ENCODE measurements around the gene RHOH. TPM values are rescaled to one million over a fixed set of nuclear protein-coding genes. Genes with fewer than 3 reads are reported as not detected.
A peak's percentile ranks its signal among the peaks of the same experiment; 100 is the strongest.

Gene RHOH
- total and polyA plus RNA-seq, 2 of the 13 experiments (the other 11 are each of a cell fraction or from before 2014, with no cell fraction given): 0.57 TPM; not detected in 1

DNA sequence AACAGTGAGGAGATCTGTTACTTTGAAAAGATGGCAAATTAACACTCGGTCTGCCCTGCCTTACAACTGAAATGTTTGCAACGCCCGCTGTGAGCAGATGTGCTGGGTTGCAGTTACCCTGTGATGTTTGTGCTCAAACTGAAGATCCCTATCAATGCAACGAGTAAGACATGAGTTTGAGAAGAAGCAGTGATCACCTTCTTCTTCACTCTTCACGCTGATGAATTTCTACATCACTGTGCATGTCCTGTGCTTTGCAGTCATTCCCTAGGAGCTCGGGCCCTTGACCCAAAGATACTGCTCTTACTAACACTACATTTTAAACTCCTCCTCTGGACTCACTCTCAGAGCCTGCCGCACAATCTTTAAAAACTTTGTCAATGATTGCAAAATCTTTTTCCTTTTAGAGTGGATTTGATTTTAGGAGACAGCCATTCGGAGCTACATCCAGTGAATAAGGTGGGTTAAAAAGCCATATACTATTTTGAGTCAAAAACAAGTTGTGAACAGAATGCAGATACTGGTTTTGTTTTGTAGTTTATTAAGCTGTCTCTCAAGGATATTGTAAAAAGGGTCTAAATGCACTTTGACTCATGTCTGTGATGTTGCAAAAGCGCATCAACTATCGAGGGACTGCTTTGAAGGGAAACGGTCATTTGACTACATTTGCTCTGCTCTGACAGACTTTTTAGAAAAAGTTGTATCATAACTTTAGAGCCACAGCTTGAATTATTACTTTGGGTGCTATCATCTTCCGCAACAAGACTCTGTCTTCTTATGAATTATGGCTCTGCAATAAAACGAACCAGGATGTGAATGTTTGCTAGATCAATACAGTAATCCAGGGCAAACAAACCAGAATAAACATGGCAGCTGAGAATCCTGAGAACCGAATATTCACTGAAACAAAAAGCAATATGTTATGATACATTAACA, 5.7 kb upstream of the RHOH start (continued):
- TF ChIP-seq GTF3A (CRISPR knock-in tag; conservative IDR thresholded peaks at IDR 0.05) (no peak), RFXANK (CRISPR knock-in tag; IDR thresholded peaks at IDR 0.05) (no peak), HCFC1 (IDR thresholded peaks at IDR 0.05; ENCODE audit: low read depth, low read length) (no peak), GABPA (IDR thresholded peaks at IDR 0.05; ENCODE audit: low read depth, low read length) (no peak), GABPA (CRISPR knock-in tag; IDR thresholded peaks at IDR 0.05; ENCODE audit: low read depth) (no peak), SOX13 (IDR thresholded peaks at IDR 0.05) (no peak), SOX13 (CRISPR knock-in tag; conservative IDR thresholded peaks at IDR 0.05 in 1 of 2, IDR thresholded peaks at IDR 0.05 in 1 of 2) (peak in 1 of 2 experiments; percentile 78; a peak in 2 of 4 replicates), NR2F2 (IDR thresholded peaks at IDR 0.05; ENCODE audit: borderline replicate concordance, low read depth) (0 out of 2 replicates have a peak, but pooled peaks have one; percentile 36), ZNF605 (CRISPR knock-in tag; IDR thresholded peaks at IDR 0.05) (no peak), ZNF460 (CRISPR knock-in tag; IDR thresholded peaks at IDR 0.05; ENCODE audit: borderline replicate concordance) (no peak), ZKSCAN8 (CRISPR knock-in tag; IDR thresholded peaks at IDR 0.05; ENCODE audit: borderline replicate concordance) (0 out of 2 replicates have a peak, but pooled peaks have one; percentile 60), ZNF781 (CRISPR knock-in tag; IDR thresholded peaks at IDR 0.05; ENCODE audit: borderline replicate concordance, not compliant biosample characterization) (no peak), MIXL1 (CRISPR knock-in tag; IDR thresholded peaks at IDR 0.05) (0 out of 2 replicates have a peak, but pooled peaks have one; percentile 68), KDM2A (CRISPR knock-in tag; IDR thresholded peaks at IDR 0.05; ENCODE audit: borderline replicate concordance, low read depth) (no peak), ETV5 (CRISPR knock-in tag; IDR thresholded peaks at IDR 0.05; ENCODE audit: borderline replicate concordance) (peak; percentile 93), NR2F6 (IDR thresholded peaks at IDR 0.05) (no peak; the same call in 1 of the 2 replicates), NR2F6 (CRISPR knock-in tag; IDR thresholded peaks at IDR 0.05) (peak; percentile 34; the same call in 1 of the 2 replicates)
- TF ChIP-seq, protein P1, sequence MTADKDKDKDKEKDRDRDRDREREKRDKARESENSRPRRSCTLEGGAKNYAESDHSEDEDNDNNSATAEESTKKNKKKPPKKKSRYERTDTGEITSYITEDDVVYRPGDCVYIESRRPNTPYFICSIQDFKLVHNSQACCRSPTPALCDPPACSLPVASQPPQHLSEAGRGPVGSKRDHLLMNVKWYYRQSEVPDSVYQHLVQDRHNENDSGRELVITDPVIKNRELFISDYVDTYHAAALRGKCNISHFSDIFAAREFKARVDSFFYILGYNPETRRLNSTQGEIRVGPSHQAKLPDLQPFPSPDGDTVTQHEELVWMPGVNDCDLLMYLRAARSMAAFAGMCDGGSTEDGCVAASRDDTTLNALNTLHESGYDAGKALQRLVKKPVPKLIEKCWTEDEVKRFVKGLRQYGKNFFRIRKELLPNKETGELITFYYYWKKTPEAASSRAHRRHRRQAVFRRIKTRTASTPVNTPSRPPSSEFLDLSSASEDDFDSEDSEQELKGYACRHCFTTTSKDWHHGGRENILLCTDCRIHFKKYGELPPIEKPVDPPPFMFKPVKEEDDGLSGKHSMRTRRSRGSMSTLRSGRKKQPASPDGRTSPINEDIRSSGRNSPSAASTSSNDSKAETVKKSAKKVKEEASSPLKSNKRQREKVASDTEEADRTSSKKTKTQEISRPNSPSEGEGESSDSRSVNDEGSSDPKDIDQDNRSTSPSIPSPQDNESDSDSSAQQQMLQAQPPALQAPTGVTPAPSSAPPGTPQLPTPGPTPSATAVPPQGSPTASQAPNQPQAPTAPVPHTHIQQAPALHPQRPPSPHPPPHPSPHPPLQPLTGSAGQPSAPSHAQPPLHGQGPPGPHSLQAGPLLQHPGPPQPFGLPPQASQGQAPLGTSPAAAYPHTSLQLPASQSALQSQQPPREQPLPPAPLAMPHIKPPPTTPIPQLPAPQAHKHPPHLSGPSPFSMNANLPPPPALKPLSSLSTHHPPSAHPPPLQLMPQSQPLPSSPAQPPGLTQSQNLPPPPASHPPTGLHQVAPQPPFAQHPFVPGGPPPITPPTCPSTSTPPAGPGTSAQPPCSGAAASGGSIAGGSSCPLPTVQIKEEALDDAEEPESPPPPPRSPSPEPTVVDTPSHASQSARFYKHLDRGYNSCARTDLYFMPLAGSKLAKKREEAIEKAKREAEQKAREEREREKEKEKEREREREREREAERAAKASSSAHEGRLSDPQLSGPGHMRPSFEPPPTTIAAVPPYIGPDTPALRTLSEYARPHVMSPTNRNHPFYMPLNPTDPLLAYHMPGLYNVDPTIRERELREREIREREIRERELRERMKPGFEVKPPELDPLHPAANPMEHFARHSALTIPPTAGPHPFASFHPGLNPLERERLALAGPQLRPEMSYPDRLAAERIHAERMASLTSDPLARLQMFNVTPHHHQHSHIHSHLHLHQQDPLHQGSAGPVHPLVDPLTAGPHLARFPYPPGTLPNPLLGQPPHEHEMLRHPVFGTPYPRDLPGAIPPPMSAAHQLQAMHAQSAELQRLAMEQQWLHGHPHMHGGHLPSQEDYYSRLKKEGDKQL (CRISPR knock-in tag; IDR thresholded peaks at IDR 0.05; ENCODE audit: low read depth): peak; percentile 76; the same call in 1 of the 2 replicates
- TF ChIP-seq, protein P2, sequence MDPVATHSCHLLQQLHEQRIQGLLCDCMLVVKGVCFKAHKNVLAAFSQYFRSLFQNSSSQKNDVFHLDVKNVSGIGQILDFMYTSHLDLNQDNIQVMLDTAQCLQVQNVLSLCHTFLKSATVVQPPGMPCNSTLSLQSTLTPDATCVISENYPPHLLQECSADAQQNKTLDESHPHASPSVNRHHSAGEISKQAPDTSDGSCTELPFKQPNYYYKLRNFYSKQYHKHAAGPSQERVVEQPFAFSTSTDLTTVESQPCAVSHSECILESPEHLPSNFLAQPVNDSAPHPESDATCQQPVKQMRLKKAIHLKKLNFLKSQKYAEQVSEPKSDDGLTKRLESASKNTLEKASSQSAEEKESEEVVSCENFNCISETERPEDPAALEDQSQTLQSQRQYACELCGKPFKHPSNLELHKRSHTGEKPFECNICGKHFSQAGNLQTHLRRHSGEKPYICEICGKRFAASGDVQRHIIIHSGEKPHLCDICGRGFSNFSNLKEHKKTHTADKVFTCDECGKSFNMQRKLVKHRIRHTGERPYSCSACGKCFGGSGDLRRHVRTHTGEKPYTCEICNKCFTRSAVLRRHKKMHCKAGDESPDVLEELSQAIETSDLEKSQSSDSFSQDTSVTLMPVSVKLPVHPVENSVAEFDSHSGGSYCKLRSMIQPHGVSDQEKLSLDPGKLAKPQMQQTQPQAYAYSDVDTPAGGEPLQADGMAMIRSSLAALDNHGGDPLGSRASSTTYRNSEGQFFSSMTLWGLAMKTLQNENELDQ (CRISPR knock-in tag; IDR thresholded peaks at IDR 0.05; ENCODE audit: borderline replicate concordance): no peak

Measured in HepG2 (cell line).